SH-SY5Y (cell line): Measurements from ENCODE around the gene KCNJ3.

Experiments used
- GATA2 ChIP-seq: IDR thresholded peaks from 2 replicates; pipeline ENCODE4 v1.6.1; 2011; ENCODE audit warnings: mild to moderate bottlenecking, low read depth, low read length
- GATA3 ChIP-seq: IDR thresholded peaks from 2 replicates; pipeline ENCODE4 v1.6.1; 2011; ENCODE audit warnings: low read depth, mild to moderate bottlenecking, low read length, moderate library complexity

GRCh38 chr2:154832711-154833110 lies 134.2 kb downstream of the KCNJ3 start:
- no peak for TF ChIP-seq GATA3
- no peak for TF ChIP-seq GATA2
